H1 (cell line): ENCODE results near the gene PEX5L. TPM values are rescaled to one million over a fixed set of nuclear protein-coding genes. Genes with fewer than 3 reads are reported as not detected.

Source experiments
- CTCF ChIA-PET: fragments of 300-600 bp; sonication (Branson Sonifier 250); formaldehyde crosslinking; loops from one replicate; lab custom pipeline; 2021; ENCODE audit not compliant: partially characterized antibody; lab: Charles Lee
- POLR2A ChIA-PET: fragments of 300-600 bp; sonication (Branson Sonifier 250); formaldehyde crosslinking; loops from one replicate; lab custom pipeline; 2021; ENCODE audit warnings: inconsistent platforms; ENCODE audit not compliant: partially characterized antibody; lab: Charles Lee
- DNase-seq, 2 experiments: peaks; one replicate each; pipeline versions ENCODE4 v3.0.0 to v3.0.0-alpha.2; 2010 to 2022; ENCODE audit warnings: low spot score in 2 of 2, low read depth in 1 of 2, mixed read lengths in 1 of 2
- FAIRE-seq: peaks from 2 replicates; lab custom pipeline; 2011; peaks lifted over from hg19 to GRCh38; lab: Jason Lieb, UNC
- H2AFZ ChIP-seq: 2 replicates; pipeline ENCODE4 v1.8.1; 2012; ENCODE audit warnings: low read length, inconsistent platforms
- H2AK5ac ChIP-seq: 2 replicates; pipeline ENCODE4 v1.6.1; 2013; ENCODE audit warnings: low read depth, low read length
- H2BK120ac ChIP-seq: replicated peaks from 2 replicates; pipeline ENCODE3; 2013; ENCODE audit warnings: low read depth, low read length, inconsistent platforms
- H2BK12ac ChIP-seq: 2 replicates; pipeline ENCODE4 v1.6.1; 2013; ENCODE audit warnings: low read depth, low read length
- H2BK15ac ChIP-seq: 2 replicates; pipeline ENCODE4 v1.6.1; 2013; ENCODE audit warnings: low read length
- H2BK20ac ChIP-seq: 2 replicates; pipeline ENCODE4 v1.6.1; 2013; ENCODE audit warnings: low read length
- H2BK5ac ChIP-seq: 2 replicates; pipeline ENCODE4 v1.6.1; 2013; ENCODE audit warnings: low read depth, low read length
- H3K14ac ChIP-seq: 2 replicates; pipeline ENCODE4 v1.6.1; 2013; ENCODE audit warnings: inconsistent platforms; ENCODE audit not compliant: insufficient read length
- H3K18ac ChIP-seq: 2 replicates; pipeline ENCODE4 v1.6.1; 2013; ENCODE audit warnings: low read length; ENCODE audit errors: extremely low read depth
- H3K23ac ChIP-seq: 2 replicates; pipeline ENCODE4 v1.6.1; 2013; ENCODE audit warnings: inconsistent platforms; ENCODE audit not compliant: insufficient read length
- H3K23me2 ChIP-seq: 2 replicates; pipeline ENCODE4 v1.6.1; 2013; ENCODE audit warnings: low read depth, low read length
- H3K27ac ChIP-seq: 2 replicates; pipeline ENCODE4 v1.6.1; 2011; ENCODE audit warnings: low read depth, low read length, inconsistent platforms
- H3K27me3 ChIP-seq, 4 experiments: replicated peaks in 1 of 4; 1 replicate in 1 of 4; 2 replicates in 3 of 4; pipeline versions ENCODE4 v1.6.1 to v1.8.1; 2011 to 2013; ENCODE audit warnings: low read length in 3 of 4, mild to moderate bottlenecking in 3 of 4, inconsistent platforms in 2 of 4, mixed read lengths in 2 of 4, moderate library complexity in 1 of 4; ENCODE audit not compliant: control insufficient read depth in 3 of 4, insufficient read depth in 3 of 4; ENCODE audit errors: extremely low read depth in 1 of 4
- H3K36me3 ChIP-seq, 4 experiments: 2 replicates each; pipeline versions ENCODE4 v1.6.1 to v1.8.1; 2011 to 2013; ENCODE audit warnings: mild to moderate bottlenecking in 4 of 4, low read length in 3 of 4, moderate library complexity in 2 of 4, control low read depth in 1 of 4, inconsistent platforms in 1 of 4; ENCODE audit not compliant: insufficient read depth in 4 of 4, control insufficient read depth in 2 of 4
- H3K4ac ChIP-seq: replicated peaks from 2 replicates; pipeline ENCODE3; 2013; ENCODE audit warnings: low read length, low read depth, mixed read lengths, inconsistent platforms; ENCODE audit not compliant: insufficient read length
- H3K4me1 ChIP-seq, 4 experiments: replicated peaks in 1 of 4; 1 replicate in 1 of 4; 2 replicates in 3 of 4; pipeline versions ENCODE4 v1.6.1 to v1.8.1; 2011 to 2013; ENCODE audit warnings: low read length in 3 of 4, inconsistent platforms in 2 of 4, mixed read lengths in 1 of 4; ENCODE audit not compliant: insufficient read depth in 4 of 4, control insufficient read depth in 3 of 4
- H3K4me2 ChIP-seq, 2 experiments: 2 replicates each; pipeline versions ENCODE4 v1.6.1 to v1.8.1; 2011 to 2013; ENCODE audit warnings: low read depth in 2 of 2, low read length in 2 of 2, control low read depth in 1 of 2, inconsistent platforms in 1 of 2, mild to moderate bottlenecking in 1 of 2; ENCODE audit not compliant: insufficient read depth in 1 of 2
- H3K4me3 ChIP-seq, 4 experiments: fragments of 200-600, 300-600 bp in 1 of 4; sonication (generic), shearing (Covaris generic), sonication (Bioruptor Twin) in 1 of 4; 2 replicates each; pipeline versions ENCODE4 v1.5.1 to v1.8.1; 2011 to 2016; ENCODE audit warnings: low read length in 4 of 4, low read depth in 3 of 4, control low read depth in 2 of 4, inconsistent platforms in 2 of 4, mild to moderate bottlenecking in 2 of 4, mixed read lengths in 1 of 4, moderate library complexity in 1 of 4; ENCODE audit not compliant: insufficient read depth in 2 of 4; ENCODE audit errors: extremely low read depth in 1 of 4
- H3K56ac ChIP-seq: replicated peaks from 2 replicates; pipeline ENCODE3; 2013; ENCODE audit warnings: low read depth, mild to moderate bottlenecking, mixed read lengths, low read length, inconsistent platforms; ENCODE audit not compliant: insufficient read length
- H3K79me1 ChIP-seq: 2 replicates; pipeline ENCODE4 v1.6.1; 2013; ENCODE audit warnings: low read depth, low read length, control low read depth
- H3K79me2 ChIP-seq, 2 experiments: 2 replicates each; pipeline versions ENCODE4 v1.6.1 to v1.8.1; 2012 to 2013; ENCODE audit warnings: low read length in 2 of 2, mild to moderate bottlenecking in 2 of 2, inconsistent platforms in 1 of 2; ENCODE audit not compliant: insufficient read depth in 2 of 2, control insufficient read depth in 1 of 2
- H3K9ac ChIP-seq, 4 experiments: replicated peaks in 1 of 4; 1 replicate in 1 of 4; 2 replicates in 3 of 4; pipeline versions ENCODE4 v1.6.1 to v1.8.1; 2011 to 2013; ENCODE audit warnings: low read depth in 3 of 4, low read length in 3 of 4, control low read depth in 2 of 4, mild to moderate bottlenecking in 2 of 4, moderate library complexity in 2 of 4, inconsistent platforms in 1 of 4; ENCODE audit errors: extremely low read depth in 1 of 4
- H3K9me3 ChIP-seq, 2 experiments: 2 replicates each; pipeline versions ENCODE4 v1.6.1 to v1.8.1; 2012 to 2013; ENCODE audit warnings: mild to moderate bottlenecking in 2 of 2, moderate library complexity in 2 of 2, control low read depth in 1 of 2, inconsistent platforms in 1 of 2, low read depth in 1 of 2, low read length in 1 of 2, mixed read lengths in 1 of 2; ENCODE audit not compliant: insufficient read depth in 2 of 2
- H4K20me1 ChIP-seq, 2 experiments: replicated peaks in 1 of 2; 2 replicates each; pipeline versions ENCODE3 to v1.8.1; 2011 to 2013; ENCODE audit warnings: inconsistent platforms in 2 of 2, low read length in 2 of 2, mild to moderate bottlenecking in 1 of 2; ENCODE audit not compliant: insufficient read depth in 2 of 2, control insufficient read depth in 1 of 2
- H4K5ac ChIP-seq: 2 replicates; pipeline ENCODE4 v1.6.1; 2013; ENCODE audit warnings: low read length, low read depth, mixed read lengths, inconsistent platforms; ENCODE audit not compliant: insufficient read length
- H4K8ac ChIP-seq: 2 replicates; pipeline ENCODE4 v1.8.0; 2013; ENCODE audit warnings: mild to moderate bottlenecking, moderate library complexity, low read length, inconsistent platforms; ENCODE audit not compliant: insufficient read depth; ENCODE audit errors: extremely low read depth
- H4K91ac ChIP-seq: replicated peaks from 2 replicates; pipeline ENCODE3; 2013; ENCODE audit warnings: low read length, mixed read lengths, inconsistent platforms; ENCODE audit not compliant: insufficient read length
- ASH2L ChIP-seq: fragments of 200-600, 300-600 bp; sonication (generic); IDR thresholded peaks from one replicate; pipeline ENCODE4 v1.7.1; 2017; ENCODE audit warnings: low read length
- BCL11A ChIP-seq, 2 experiments: IDR thresholded peaks; one replicate each; pipeline ENCODE4 v1.6.1; 2011; ENCODE audit warnings: low read depth in 2 of 2, low read length in 2 of 2, mild to moderate bottlenecking in 2 of 2
- BRCA1 ChIP-seq: IDR thresholded peaks from 2 replicates; pipeline ENCODE4 v1.6.1; 2012; ENCODE audit warnings: low read depth, low read length, improper control_type of control experiment
- CREB1 ChIP-seq: IDR thresholded peaks from 2 replicates; pipeline ENCODE4 v1.6.1; 2012; ENCODE audit warnings: inconsistent platforms
- E2F6 ChIP-seq: IDR thresholded peaks from 2 replicates; pipeline ENCODE4 v1.6.1; 2012; ENCODE audit warnings: inconsistent platforms
- FOSL1 ChIP-seq: IDR thresholded peaks from 2 replicates; pipeline ENCODE4 v1.6.1; 2011; ENCODE audit warnings: mild to moderate bottlenecking, low read depth, low read length, moderate library complexity; ENCODE audit not compliant: insufficient read depth
- GTF2F1 ChIP-seq: IDR thresholded peaks from 2 replicates; pipeline ENCODE4 v1.6.1; 2012; ENCODE audit warnings: low read depth, low read length, improper control_type of control experiment, borderline replicate concordance
- JUN ChIP-seq: IDR thresholded peaks from 2 replicates; pipeline ENCODE4 v1.6.1; 2011; ENCODE audit warnings: low read depth, mild to moderate bottlenecking, improper control_type of control experiment, low read length
- KDM5A ChIP-seq: fragments of 200-600 bp; IDR thresholded peaks from 2 replicates; pipeline ENCODE4 v1.7.1; 2012; ENCODE audit warnings: mild to moderate bottlenecking, low read length, inconsistent platforms, mixed read lengths
- NRF1 ChIP-seq: IDR thresholded peaks from 2 replicates; pipeline ENCODE4 v1.6.1; 2011; ENCODE audit warnings: mild to moderate bottlenecking, low read depth, low read length, improper control_type of control experiment
- POLR2AphosphoS5 ChIP-seq: IDR thresholded peaks from 2 replicates; pipeline ENCODE4 v1.6.1; 2011; ENCODE audit warnings: low read depth, low read length
- SAP30 ChIP-seq: fragments of 300-600 bp; sonication (generic); IDR thresholded peaks from 2 replicates; pipeline ENCODE4 v1.7.1; 2012; ENCODE audit warnings: low read length, moderate library complexity, mild to moderate bottlenecking, inconsistent platforms; ENCODE audit not compliant: insufficient read depth, insufficient replicate concordance
- SP1 ChIP-seq: IDR thresholded peaks from 2 replicates; pipeline ENCODE4 v1.6.1; 2011; ENCODE audit warnings: low read depth, low read length
- SRF ChIP-seq: IDR thresholded peaks from 2 replicates; pipeline ENCODE4 v1.6.1; 2011; ENCODE audit warnings: mild to moderate bottlenecking, low read depth, low read length, moderate library complexity
- TAF1 ChIP-seq: IDR thresholded peaks from 2 replicates; pipeline ENCODE4 v1.6.1; 2011; ENCODE audit warnings: mild to moderate bottlenecking, low read depth, low read length
- TBP ChIP-seq: IDR thresholded peaks from 2 replicates; pipeline ENCODE4 v1.6.1; 2011; ENCODE audit warnings: low read depth, low read length, improper control_type of control experiment
- TEAD4 ChIP-seq: IDR thresholded peaks from 2 replicates; pipeline ENCODE4 v1.6.1; 2012; ENCODE audit warnings: low read depth, low read length, inconsistent platforms, mixed read lengths
- WGBS, 2 experiments: shearing (Covaris generic) in 1 of 2; methylation state at CpG; one replicate each; pipeline versions ENCODE4 v1.1.6 to v1.1.7; 2013 to 2015; ENCODE audit warnings: low lambda C conversion rate in 2 of 2, mixed read lengths in 2 of 2, inconsistent platforms in 1 of 2, low coverage in 1 of 2, missing lambda C conversion rate in 1 of 2; ENCODE audit not compliant: insufficient replicate concordance in 2 of 2, insufficient coverage in 1 of 2, insufficient read length in 1 of 2; ENCODE audit errors: extremely low coverage in 1 of 2, missing lambda C conversion rate in 1 of 2; 5-methylcytosine and 5-hydroxymethylcytosine counted together
- polyA plus RNA-seq, 7 experiments: library from polyadenylated mRNA; depleted of rRNA in 3 of 7; stranded (reverse) in 5 of 7; unstranded in 2 of 7; fragments of >200 nt in 5 of 7; fragments of 200-250 nt in 2 of 7; gene quantifications; 1 replicate in 5 of 7; 2 replicates in 1 of 7; 4 replicates in 1 of 7; pipeline versions ENCODE4 v1.2.1 to v1.2.3, GENCODE V29; 2011 to 2013; ENCODE audit warnings: missing spikeins in 2 of 7, mixed read lengths in 2 of 7
- total RNA-seq: library from RNA; stranded (reverse); fragmentation: NEBNext Ultra II Directional; extraction: Animal tissue kit (Norgen Biotek cat#: 25700); gene quantifications from 2 replicates; pipeline ENCODE4 v1.2.1, GENCODE V29; 2021

PEX5L gene
- total and polyA plus RNA-seq, 2 of the 8 experiments (the other 6 are each of a cell fraction or from before 2014, with no cell fraction given): 0.80 to 4.2 TPM

DNA sequence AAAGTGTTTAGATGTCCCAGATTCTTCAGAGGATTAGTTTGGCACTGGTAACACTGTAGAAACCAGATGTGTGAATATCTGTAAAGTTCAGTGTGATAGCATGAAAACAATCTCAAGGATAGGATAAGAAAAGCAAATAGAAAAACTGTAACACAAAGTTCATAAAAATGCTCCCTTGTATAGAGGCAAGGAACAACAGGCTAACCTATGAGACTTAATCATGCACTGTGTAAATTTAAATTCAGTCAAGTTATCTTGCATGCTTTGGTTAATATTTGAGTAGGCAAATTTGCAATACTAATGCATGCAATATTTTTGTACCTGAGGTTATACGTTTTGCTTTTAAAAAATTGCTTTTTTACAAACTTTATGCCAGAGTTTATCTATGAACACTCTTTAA is 239.5 kb downstream of the PEX5L start:
- no peak overlapping the region for H3K23ac ChIP-seq
- no peak overlapping the region for H3K9ac ChIP-seq
- no peak for FAIRE-seq
- no peaks in the 10 kb centered on the region for H3K9me3 ChIP-seq
- no peak overlapping the region for H3K4ac ChIP-seq
- no peak overlapping the region for H4K8ac ChIP-seq
- no peak overlapping the region for H2BK20ac ChIP-seq
- H3K56ac ChIP-seq: no peak overlapping the region
- no peak overlapping the region for H2BK15ac ChIP-seq
- no peaks in the 10 kb centered on the region for H4K20me1 ChIP-seq
- H2BK12ac ChIP-seq: no peak overlapping the region
- ChIA-PET POLR2A (no interaction called here), CTCF (no interaction called here)
- 84% methylated on average over 1 of the region's 1 CpG; no CpG with 5 or more reads in 1 of the 2 experiments for WGBS, 2 experiments
- H3K27me3 ChIP-seq: no peaks in the 10 kb centered on the region
- no peak overlapping the region for H3K27ac ChIP-seq
- H3K79me1 ChIP-seq: no peaks in the 10 kb centered on the region
- H3K18ac ChIP-seq: no peak overlapping the region
- no peak overlapping the region for H2BK120ac ChIP-seq
- H4K91ac ChIP-seq: no peak overlapping the region
- H3K14ac ChIP-seq: no peak overlapping the region
- no peak overlapping the region for H2AFZ ChIP-seq
- DNase-seq: no peak
- no peak overlapping the region for H3K4me3 ChIP-seq
- H3K79me2 ChIP-seq: no peaks in the 10 kb centered on the region
- H3K36me3 ChIP-seq: no peaks in the 10 kb centered on the region
- H3K4me2 ChIP-seq: no peak overlapping the region
- H3K23me2 ChIP-seq: no peaks in the 10 kb centered on the region
- H2AK5ac ChIP-seq: no peak overlapping the region
- H3K4me1 ChIP-seq: no peaks in the 10 kb centered on the region
- H4K5ac ChIP-seq: no peak overlapping the region
- H2BK5ac ChIP-seq: no peak overlapping the region
- TF ChIP-seq NRF1 (no peak), TBP (no peak), E2F6 (no peak), FOSL1 (no peak), GTF2F1 (no peak), JUN (no peak), ASH2L (no peak), TAF1 (no peak), BCL11A (IDR thresholded peaks at IDR 0.05; ENCODE audit: low read depth in 2 of 2, low read length in 2 of 2) (no peak), CREB1 (no peak), KDM5A (no peak), POLR2AphosphoS5 (no peak), BRCA1 (no peak), SP1 (no peak), SRF (no peak), TEAD4 (no peak), SAP30 (no peak)
